ENCODE results near the gene GRIN2D.

The GRIN2D gene

DNA sequence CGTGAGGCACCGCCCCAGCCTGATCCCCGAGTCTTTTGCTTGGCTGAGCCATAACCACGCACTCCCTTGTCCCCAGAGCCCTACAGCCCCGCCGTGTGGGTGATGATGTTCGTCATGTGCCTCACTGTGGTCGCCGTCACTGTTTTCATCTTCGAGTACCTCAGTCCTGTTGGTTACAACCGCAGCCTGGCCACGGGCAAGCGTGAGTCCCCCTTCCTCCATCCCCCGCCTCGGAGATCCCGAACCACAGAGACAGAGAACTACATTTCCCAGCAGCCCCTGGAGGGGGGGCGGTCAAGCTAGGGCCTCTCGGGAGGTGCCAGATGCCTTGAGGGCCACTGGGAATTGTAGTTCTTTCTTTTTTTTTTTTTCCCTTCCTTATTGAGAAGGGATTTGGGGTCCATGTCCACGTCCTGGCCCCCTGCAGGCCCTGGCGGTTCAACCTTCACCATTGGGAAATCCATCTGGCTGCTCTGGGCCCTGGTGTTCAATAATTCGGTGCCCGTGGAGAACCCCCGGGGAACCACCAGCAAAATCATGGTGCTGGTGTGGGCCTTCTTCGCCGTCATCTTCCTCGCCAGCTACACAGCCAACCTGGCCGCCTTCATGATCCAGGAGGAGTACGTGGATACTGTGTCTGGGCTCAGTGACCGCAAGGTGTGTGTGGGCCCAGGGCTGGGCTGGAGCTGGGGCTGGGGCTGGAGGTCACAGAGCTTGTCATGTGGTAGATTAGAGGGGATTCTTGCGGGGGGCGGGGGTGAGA lies 25.9 kb downstream of the GRIN2D start:
- Histone ChIP-seq H3K4me3 (ENCODE audit: low read depth in 1 of 2, low read length in 2 of 2) (no peak overlapping the region), H3K9me3 (ENCODE audit: insufficient read depth, low read length, severe bottlenecking) (no peaks in the 10 kb centered on the region), H4K20me1 (ENCODE audit: insufficient read depth, low read length) (no peaks in the 10 kb centered on the region), H3K4me2 (ENCODE audit: insufficient read depth, low read length) (no peak overlapping the region), H2AFZ (ENCODE audit: low read depth, low read length) (no peak overlapping the region), H3K27ac (ENCODE audit: low read length) (no peak overlapping the region), H3K79me2 (ENCODE audit: insufficient read depth, low read length) (no peaks in the 10 kb centered on the region), H3K9ac (ENCODE audit: low read depth, low read length) (no peak overlapping the region), H3K4me1 (ENCODE audit: insufficient read depth, low read length) (no peaks in the 10 kb centered on the region), H3K36me3 (ENCODE audit: insufficient read depth, low read length) (no peaks in the 10 kb centered on the region), H3K27me3 (ENCODE audit: insufficient read depth, low read length, poor library complexity) (no peaks in the 10 kb centered on the region)
- ATAC-seq (ENCODE audit: insufficient read depth, low read depth) (peak; percentile 84), DNase-seq (peak; percentile 67)
- TF ChIP-seq, protein P1, sequence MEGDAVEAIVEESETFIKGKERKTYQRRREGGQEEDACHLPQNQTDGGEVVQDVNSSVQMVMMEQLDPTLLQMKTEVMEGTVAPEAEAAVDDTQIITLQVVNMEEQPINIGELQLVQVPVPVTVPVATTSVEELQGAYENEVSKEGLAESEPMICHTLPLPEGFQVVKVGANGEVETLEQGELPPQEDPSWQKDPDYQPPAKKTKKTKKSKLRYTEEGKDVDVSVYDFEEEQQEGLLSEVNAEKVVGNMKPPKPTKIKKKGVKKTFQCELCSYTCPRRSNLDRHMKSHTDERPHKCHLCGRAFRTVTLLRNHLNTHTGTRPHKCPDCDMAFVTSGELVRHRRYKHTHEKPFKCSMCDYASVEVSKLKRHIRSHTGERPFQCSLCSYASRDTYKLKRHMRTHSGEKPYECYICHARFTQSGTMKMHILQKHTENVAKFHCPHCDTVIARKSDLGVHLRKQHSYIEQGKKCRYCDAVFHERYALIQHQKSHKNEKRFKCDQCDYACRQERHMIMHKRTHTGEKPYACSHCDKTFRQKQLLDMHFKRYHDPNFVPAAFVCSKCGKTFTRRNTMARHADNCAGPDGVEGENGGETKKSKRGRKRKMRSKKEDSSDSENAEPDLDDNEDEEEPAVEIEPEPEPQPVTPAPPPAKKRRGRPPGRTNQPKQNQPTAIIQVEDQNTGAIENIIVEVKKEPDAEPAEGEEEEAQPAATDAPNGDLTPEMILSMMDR (IDR thresholded peaks at IDR 0.05; ENCODE audit: borderline replicate concordance, extremely low read depth, low read length, poor library complexity, severe bottlenecking): no peak
- TF ChIP-seq EZH2 (IDR thresholded peaks at IDR 0.05; ENCODE audit: borderline replicate concordance, low read depth, low read length, severe bottlenecking): no peak

DNA sequence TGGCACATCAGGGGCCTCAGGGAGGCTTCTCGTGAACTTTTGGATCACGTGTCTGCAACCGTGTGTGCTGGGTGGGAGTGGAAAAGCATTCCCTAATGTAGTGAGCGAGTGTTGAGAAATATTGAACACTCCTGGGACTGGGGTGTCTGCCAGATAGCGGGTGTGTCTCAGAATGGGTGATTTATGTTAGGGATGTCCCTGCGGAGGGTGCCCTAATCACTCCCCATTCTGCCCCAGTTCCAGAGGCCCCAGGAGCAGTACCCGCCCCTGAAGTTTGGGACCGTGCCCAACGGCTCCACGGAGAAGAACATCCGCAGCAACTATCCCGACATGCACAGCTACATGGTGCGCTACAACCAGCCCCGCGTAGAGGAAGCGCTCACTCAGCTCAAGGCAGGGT lies 28.1 kb downstream of the GRIN2D start:
- no peak for DNase-seq
- Histone ChIP-seq H3K36me3 (ENCODE audit: insufficient read depth, low read length) (no peaks in the 10 kb centered on the region), H3K9me3 (ENCODE audit: insufficient read depth, low read length, severe bottlenecking) (no peaks in the 10 kb centered on the region), H2AFZ (ENCODE audit: low read depth, low read length) (no peak overlapping the region), H3K4me3 (ENCODE audit: low read depth in 1 of 2, low read length in 2 of 2) (no peak overlapping the region), H3K9ac (ENCODE audit: low read depth, low read length) (no peak overlapping the region), H4K20me1 (ENCODE audit: insufficient read depth, low read length) (no peaks in the 10 kb centered on the region), H3K4me2 (ENCODE audit: insufficient read depth, low read length) (no peak overlapping the region), H3K27ac (ENCODE audit: low read length) (no peak overlapping the region), H3K27me3 (ENCODE audit: insufficient read depth, low read length, poor library complexity) (no peaks in the 10 kb centered on the region), H3K79me2 (ENCODE audit: insufficient read depth, low read length) (no peaks in the 10 kb centered on the region), H3K4me1 (ENCODE audit: insufficient read depth, low read length) (no peaks in the 10 kb centered on the region; the same call in 1 of the 2 replicates)
- TF ChIP-seq, protein P1 (IDR thresholded peaks at IDR 0.05; ENCODE audit: borderline replicate concordance, extremely low read depth, low read length, poor library complexity, severe bottlenecking): no peak
- TF ChIP-seq EZH2 (IDR thresholded peaks at IDR 0.05; ENCODE audit: borderline replicate concordance, low read depth, low read length, severe bottlenecking): no peak
- ATAC-seq (ENCODE audit: insufficient read depth, low read depth): no peak

DNA sequence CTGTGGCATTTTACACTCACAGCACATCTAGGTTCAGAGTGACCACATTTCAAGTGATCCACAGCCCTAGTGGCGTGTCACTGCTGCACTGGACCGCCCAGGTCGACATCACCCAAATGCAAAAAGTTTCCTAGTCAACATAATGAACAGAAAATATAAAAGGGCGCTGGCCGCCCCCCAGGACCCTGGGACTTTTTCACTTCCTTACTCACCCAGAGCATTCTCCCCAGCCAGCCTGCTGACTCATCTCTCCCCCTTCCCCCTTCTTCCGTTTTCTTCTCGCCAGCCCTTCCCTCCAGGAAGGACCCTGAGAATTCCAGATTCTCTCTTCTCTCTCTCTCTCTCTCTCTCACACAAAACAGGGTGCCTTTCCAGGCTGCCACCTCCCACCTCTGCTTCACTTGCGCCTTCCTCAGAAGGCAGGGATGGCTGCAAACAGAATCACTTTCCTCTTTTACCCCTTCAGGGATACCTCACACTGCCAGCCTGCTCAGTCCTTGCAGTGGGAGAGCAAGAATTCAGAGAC lies 31.3 kb downstream of the GRIN2D start:
- Histone ChIP-seq H4K20me1 (ENCODE audit: insufficient read depth, low read length) (no peaks in the 10 kb centered on the region), H3K9me3 (ENCODE audit: insufficient read depth, low read length, severe bottlenecking) (no peaks in the 10 kb centered on the region), H3K27me3 (ENCODE audit: insufficient read depth, low read length, poor library complexity) (no peaks in the 10 kb centered on the region), H3K36me3 (ENCODE audit: insufficient read depth, low read length) (no peaks in the 10 kb centered on the region), H2AFZ (ENCODE audit: low read depth, low read length) (no peak overlapping the region), H3K9ac (ENCODE audit: low read depth, low read length) (no peak overlapping the region), H3K4me2 (ENCODE audit: insufficient read depth, low read length) (no peak overlapping the region), H3K27ac (ENCODE audit: low read length) (no peak overlapping the region), H3K79me2 (ENCODE audit: insufficient read depth, low read length) (no peaks in the 10 kb centered on the region), H3K4me1 (ENCODE audit: insufficient read depth, low read length) (no peaks in the 10 kb centered on the region; the same call in 1 of the 2 replicates), H3K4me3 (ENCODE audit: low read depth in 1 of 2, low read length in 2 of 2) (no peak overlapping the region)
- no peak for DNase-seq
- no peak for TF ChIP-seq EZH2 (IDR thresholded peaks at IDR 0.05; ENCODE audit: borderline replicate concordance, low read depth, low read length, severe bottlenecking)
- TF ChIP-seq, protein P1 (IDR thresholded peaks at IDR 0.05; ENCODE audit: borderline replicate concordance, extremely low read depth, low read length, poor library complexity, severe bottlenecking): no peak
- ATAC-seq (ENCODE audit: insufficient read depth, low read depth): 0 out of 3 replicates have a peak, but pooled peaks have one; percentile 19
